Raji (cell line): Measurements from ENCODE around the gene ZNF324B.

ENCODE experiments used
- POLR2A ChIP-seq: IDR thresholded peaks from 2 replicates; pipeline ENCODE4 v1.6.1; 2011; ENCODE audit warnings: low read depth, low read length, control low read depth; ENCODE audit not compliant: insufficient read depth

ZNF324B gene

DNA sequence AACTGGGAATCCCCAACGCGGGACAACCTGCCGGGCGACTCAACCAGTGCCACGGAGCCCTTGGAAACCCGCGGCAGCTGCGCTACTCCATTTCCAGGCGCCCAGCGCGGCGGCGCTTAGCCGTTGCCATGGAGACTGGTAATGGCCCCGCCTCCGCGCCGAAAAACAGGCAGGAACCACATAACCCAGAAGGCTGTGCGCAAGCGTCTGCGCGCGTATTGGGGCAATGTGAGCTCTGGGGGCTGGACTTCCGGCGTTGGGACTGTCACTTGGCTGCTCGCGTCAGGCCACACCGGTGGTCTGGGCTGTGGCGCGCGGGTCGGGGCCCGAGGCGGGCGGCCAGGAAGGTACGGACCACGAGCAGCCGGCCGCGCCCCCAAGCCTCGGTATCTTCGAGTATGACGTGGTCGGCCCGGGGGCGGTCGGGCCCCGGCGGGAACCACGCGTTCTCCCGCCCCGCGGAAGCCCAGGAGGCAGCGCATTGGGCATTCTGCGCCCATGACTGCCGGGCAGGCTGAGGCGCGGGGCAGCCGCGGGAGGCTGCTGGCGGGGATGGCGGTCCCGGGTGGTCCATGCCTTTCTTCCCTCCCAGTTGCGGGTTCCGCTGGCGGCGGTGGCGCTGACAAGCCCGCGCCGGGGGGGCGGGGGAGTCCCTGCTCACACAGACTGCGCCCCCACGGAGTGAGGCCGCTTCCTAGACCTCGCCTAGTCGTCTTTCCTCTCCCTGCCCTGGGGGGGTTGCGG, at the start of gene ZNF324B:
Gene ZNF324B, plus strand, starts transcription at position 265 of the 744 bp plus-strand sequence. CDS start 2,080 bp downstream, outside the sequence.
- TF ChIP-seq POLR2A, result peak; percentile 85

DNA sequence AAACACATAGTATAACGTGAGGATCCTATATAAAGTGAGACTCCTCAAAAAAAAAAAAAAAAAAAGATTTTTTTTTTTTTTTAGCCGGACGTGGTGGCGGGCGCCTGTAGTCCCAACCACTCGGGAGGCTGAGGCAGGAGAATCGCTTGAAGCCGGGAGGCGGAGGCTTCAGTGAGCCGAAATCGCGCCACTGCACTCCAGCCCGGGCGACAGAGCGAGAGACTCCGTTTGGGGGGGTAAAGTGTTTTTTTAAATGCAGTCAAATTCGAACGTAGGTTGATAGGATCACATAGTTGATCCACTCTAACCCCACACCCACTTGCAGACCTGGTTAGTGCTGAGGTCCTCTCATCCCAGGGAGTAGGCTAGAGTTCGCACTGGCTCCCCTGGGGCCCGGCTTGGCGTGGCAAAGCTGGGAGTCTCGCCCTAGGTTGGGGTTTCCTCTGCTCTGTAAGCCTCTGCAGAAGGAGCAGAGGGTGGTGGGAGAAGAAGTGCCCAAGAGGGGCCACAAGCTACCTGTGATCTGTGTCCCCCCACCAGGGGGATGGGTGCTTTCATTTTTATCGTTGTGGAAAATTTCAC, 49.5 kb upstream of the ZNF324B start:
- no peak for TF ChIP-seq POLR2A

DNA sequence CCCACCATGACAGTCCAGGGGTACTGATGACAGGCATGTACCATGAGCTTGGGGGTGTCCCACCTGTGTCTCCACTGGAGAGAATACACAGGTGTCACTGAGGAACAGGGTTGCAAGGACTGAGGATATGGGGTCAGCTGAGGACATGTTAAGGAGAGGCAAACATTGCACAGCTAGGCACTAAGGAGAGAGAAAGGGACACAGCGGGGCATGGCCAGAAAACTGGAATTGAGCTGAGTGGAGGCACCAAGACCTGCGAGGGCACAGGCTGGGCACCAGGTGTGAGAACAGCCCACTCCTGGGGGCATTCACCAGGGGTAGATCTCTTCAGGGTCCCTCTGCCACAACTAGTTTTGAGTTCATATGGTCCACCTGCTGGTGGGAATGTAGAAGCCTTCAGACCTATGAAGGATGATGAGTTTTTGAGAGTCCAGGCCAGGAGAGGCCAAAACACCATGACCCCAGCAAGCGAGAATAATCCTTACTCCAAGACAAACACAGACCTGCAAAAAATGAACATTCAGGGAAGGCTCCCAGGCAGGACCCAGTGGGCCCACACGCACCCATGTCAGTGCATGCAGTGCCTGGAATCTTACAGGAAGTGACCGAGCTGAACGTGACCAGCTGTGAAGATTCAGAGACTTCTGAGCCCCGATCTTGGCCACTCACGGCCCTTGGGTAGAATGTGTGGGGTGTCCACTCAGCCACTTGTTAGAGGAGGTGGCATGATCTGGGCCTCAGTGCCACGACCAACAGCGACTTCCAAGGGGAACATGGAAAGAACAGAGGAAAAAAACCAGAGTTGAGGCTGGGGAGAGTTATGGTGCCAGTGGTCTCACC, 44.4 kb upstream of the ZNF324B start:
- TF ChIP-seq POLR2A, result peak; percentile 29

DNA sequence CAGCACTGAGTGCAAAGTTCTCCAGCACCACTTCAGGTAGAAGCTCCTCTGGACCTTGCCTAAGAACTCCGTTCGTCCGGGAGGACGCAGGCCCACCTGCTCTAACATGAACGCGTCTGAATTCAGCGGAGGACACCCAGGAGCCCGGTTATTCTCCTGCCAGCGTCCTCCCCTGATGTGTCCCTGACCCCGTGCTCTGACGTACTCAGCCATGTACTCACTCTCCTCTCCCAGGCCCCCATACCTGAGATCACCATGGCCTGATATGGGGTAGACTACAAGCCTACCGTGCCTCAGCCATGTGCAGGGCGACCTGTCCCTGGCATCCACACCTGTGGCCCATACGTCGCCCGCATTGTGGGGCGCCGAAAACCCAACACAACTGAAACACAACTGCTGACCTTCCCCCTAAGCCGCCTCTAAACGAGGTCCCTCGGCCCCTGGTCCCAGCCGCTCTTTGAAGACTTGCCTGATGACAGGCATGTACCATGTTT, 43.7 kb upstream of the ZNF324B start:
- TF ChIP-seq POLR2A, result no peak

DNA sequence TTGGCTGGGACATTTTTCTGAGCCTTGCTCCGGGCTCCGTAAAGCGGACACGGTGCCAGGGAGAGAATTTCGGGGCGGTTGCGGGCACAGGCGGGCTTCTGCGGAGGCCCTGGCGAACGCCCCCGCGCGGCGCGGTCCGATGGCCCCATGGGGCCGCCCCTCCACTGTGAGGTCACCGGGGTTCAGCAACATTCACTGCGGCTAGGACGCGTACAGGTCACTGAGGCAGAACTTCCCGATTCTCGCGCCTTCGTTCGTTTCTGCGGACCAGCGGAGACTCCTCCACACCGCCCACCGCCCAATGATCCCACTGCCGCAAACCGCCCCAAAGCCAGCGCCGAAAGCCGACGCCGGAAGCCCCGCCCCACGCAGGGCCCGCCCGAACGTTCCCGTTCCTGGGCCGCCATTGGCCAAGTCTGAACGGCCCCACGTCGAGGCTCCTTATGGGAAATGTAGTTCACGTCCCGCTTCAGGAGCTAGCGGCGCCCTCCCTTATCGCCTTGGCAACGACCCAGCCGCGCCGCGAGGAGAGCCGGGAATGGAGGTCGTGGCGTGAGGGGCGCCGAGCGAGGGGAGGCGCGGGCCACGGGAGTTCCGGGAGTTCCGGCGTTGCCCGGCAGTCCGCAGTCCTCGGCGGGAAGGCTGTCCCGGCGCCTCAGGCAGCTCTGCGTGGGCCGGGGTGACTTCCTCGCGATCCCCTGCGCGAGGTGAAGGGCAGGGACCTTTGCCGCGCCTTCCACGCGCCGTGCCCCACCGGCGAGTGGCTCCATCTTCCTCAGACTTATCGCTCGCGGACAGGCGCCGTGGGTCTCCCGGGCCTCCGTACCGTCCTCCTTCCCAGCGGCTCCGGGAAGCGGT, 43.0 kb upstream of the ZNF324B start, which contains the start of gene ZNF584:
Gene ZNF584, plus strand, starts transcription at position 498 of the 858 bp plus-strand sequence. CDS start 499 bp downstream, outside the sequence.
- TF ChIP-seq POLR2A, result peak; percentile 98

DNA sequence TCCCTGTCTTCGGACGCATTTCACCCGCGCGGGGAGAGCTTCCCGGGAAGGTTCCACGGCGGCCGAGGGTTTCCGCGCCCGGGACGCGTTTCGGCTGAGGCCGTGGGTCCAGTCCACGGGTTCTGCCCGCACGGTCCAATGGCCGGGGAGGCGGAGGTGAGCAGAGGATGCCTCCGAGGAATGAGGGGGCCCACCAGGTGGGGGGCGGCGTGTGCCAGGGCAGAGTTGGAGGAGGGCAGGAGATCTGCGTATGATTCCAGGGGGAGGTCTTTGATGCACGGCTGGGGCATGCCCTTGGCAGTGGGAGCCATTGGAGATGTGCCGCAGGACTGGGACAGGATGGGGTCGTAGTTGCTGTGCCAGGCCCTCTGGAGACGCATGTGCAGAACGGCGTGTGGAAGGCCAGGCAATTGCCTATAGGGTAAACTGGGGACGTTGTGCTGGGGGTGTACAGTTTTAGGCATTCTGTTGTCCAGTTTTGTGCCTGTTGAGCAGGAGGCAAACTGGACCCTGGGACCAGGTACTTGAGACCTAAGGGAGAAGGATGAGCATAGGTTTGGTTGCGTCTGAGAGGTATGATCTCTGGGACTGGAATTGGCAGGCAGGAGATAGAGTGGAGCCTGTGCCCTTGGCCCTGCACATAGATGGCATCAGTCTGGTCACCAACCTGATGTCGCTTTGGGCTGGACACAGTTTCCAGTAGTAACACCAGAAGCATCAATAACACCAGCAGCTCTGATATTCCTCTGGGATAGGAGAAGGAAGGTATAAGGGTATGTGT, 42.2 kb upstream of the ZNF324B start:
- TF ChIP-seq POLR2A, result no peak

DNA sequence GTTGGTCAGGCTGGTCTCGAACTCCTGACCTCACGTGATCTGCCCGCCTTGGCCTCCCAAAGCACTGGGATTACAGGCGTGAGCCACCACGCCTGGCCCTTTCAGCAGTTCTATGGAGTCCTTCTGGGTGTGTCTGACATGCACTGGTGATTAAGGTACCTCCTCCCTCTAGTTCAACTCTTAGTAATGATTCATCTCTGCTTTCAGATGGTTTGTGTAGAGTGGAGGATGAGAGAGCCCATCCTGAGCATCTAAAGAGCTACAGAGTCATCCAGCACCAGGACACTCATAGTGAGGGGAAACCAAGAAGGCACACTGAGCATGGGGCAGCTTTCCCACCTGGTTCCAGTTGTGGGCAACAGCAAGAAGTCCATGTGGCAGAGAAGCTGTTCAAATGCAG, 34.8 kb upstream of the ZNF324B start:
- TF ChIP-seq POLR2A, result no peak

DNA sequence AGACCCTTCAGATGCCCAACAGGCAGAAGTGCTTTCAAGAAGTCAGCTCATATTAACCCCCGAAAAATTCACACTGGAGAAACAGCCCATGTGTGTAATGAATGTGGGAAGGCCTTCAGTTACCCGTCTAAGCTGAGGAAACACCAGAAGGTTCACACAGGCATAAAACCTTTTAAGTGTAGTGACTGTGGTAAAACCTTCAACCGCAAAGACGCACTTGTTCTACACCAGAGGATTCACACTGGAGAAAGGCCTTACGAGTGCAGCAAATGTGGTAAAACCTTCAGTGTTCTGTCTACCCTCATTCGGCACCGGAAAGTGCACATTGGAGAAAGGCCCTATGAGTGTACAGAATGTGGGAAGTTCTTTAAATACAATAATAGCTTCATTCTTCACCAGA, 34.4 kb upstream of the ZNF324B start:
- no peak for TF ChIP-seq POLR2A

DNA sequence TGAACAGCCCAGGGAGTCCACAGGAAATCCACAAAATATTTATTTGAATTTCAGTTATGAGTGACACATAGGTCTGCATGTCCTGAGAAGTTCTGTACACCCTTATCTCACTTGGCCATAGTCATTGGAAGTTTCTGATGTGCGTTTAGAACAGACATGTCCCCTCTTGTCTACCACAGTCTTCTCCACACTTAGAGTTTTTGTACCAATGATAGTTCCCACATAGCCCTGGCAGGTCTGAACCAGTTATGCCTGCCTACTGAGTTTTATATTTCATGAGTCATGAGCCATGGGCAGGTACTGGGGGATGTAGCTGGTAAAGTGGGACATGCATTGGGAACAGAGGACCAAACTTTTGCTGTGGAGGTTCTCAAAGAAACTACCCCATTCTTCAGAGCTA, 22.8 kb upstream of the ZNF324B start:
- TF ChIP-seq POLR2A, result no peak

DNA sequence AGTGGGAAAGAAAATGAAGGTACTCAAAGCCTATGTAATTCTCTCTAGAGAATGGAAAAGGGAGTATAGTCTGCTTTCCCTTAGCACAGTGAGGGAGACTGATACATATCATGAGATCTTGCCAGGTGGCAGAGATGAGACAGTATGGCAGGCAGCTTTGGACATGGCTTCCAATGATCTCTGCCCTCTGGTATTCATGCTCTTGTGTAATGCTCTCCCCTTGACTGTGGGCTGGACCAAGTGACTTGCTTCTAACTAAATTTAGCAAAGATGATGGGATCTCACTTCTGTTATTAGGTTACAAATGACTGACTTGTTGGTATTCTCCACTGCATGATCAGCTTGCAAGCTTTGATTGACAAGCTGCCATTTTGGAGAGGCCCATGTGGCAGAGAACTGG, 21.7 kb upstream of the ZNF324B start:
- no peak for TF ChIP-seq POLR2A

DNA sequence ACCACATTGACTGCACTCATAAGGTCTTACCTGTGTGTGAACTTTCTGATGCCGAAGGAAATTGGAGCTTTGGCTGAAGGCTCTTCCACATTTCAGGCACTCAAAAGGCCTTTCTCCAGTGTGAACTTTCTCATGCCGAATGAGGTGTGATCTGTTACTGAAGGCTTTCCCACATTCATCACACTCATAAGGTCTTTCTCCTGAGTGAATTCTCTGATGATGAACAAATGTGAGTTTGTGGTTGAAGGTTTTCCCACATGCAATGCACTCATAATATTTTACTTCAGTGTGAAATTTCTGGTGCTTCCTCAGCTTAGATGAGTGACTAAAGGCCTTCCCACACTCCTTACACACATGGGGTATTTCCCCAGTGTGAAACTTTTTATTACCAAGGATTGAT, 17.2 kb upstream of the ZNF324B start:
- no peak for TF ChIP-seq POLR2A

DNA sequence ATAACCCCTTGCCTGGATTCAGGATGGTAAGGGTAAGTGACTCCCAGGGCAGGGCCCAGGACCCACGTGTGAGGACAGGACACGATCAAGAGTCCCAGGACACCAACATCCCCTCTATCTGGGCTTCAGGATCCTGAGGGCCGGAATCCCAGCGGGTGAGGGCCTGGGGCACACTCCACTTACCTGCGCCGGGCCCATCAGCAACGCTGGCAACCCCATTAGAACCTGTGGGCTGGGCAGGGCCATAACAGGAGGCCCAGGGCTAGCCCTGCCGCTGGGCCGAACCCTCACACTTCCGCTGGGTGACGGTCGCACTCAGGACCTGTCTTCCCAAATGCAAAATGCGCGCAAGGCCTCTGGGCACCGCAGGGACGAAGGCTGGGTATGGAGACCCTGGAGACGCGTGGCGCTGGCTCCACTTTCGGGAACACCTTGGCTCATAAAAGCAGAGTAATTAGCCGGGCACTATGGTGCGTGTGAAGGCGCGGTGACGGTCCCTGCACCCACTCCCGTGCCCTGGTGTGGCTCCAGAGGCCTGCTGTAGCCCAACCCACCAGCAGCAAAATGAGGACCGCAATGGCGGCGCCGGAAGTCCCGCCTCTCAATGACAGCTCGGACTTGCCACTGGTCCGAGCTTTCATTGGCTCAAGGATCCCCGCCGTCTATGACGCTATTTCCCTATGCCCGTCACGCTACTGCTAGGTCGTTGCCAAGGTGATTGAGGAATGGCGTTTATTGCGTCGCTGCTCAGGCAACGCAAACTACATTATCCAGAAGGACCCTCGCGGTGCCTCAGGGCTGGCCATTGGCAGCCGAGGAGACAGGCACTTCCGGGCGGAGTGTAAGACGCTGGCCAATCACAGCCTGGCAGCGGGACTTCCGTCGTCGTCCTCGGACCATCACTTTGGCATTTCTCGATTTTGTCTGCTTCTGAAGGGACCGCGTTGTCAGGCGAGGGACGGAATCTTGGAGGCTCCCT, 11.6 kb upstream of the ZNF324B start, which contains the start of gene ZNF132:
Gene ZNF132, minus strand, starts transcription at position 578 of the 979 bp plus-strand sequence. Its CDS starts 332 bp downstream, at position 246.
- peak; percentile 72 for TF ChIP-seq POLR2A
